Ramos (cell line): ENCODE results near the gene ZFP36L2.

Experiments used
- in situ Hi-C: fragments of 300-500 bp; cut with MboI; formaldehyde crosslinking; loops from one replicate; pipeline ENCODE4 v1.14.3; 2022; ENCODE audit warnings: low sequenced_read_pairs; ENCODE audit not compliant: unreplicated experiment

The ZFP36L2 gene

DNA sequence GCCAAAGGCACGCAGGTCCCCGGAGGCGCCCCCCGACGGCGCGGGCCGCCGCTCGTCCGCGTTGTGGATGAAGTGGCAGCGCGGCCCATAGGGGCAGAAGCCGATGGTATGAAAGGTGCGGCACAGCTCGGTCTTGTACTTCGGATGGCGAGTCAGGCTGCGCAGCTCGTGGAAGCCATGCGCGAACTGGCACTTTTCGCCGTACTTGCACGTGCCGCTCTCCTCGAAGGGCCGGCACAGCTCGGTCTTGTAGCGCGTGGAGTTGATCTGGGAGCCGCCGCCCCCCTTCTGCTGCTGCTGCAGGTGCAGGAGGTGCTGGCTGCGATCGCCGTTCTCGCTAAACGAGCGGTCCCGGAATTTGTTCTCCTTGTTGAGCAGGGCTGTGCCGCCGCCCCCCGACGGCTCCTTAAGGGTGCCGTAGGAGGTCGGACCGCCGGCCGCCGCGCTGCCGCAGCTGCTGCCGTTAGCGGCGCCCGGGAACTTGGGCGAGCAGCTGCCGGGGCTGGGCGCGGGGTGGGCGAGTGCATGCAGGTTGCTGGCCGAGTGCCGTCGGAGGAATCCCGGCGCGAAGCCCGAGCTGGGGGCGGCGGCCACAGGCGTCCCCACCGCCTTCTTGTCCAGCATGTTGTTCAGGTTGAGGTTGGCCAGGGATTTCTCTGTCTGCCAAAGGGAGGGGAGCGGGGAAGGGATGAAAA lies 1.2 kb downstream of the ZFP36L2 start:
- in situ Hi-C loops = no loop called here

DNA sequence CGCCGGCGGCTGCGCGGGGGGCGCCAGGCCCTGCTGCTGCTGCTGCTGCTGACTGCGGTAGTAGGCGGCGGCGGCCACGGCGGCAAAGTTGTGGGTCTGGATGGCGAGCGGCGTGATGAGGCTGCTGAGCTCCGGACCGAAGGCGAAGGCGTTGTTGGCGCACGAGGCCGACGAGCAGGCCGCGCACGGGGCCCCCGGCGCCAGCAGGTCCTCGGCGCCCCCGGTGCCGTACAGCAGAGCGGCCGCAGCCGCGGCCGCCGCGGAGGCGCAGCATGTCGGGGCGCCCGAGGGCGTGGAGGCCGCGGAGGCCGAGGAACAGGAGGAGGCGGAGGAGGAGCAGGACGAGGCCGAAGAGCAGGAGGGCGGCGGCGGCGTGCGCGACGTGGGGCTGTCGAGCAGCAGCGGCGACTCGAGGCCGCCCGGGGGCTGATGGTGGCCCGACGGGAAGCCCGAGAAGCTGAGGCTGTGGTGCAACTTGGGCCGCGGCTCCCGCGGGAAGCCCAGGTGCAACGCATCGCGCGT lies 1.8 kb downstream of the ZFP36L2 start:
- in situ Hi-C loops = no loop called here

DNA sequence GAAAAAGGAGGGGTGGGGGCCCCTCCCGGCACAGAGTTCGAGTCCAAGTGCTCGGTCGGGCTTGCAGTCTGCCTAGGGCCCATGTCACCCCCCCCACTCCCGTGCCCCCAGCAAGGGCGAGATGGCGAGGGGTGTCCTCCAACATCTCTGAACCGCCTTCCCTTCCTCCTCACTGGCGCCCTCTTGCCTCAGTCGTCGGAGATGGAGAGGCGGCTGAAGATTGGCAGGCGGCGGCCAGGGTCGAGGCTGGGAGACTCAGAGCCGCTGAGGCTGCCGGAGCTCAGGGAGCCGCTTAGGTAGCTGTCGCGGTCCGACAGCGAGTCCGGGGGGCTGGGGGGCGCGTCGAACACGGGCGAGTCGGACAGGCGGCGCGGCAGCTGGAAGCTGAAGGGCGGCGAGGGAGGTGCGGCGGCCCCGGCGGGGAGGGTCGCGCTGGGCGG lies 2.3 kb downstream of the ZFP36L2 start:
- in situ Hi-C loops = no loop called here

DNA sequence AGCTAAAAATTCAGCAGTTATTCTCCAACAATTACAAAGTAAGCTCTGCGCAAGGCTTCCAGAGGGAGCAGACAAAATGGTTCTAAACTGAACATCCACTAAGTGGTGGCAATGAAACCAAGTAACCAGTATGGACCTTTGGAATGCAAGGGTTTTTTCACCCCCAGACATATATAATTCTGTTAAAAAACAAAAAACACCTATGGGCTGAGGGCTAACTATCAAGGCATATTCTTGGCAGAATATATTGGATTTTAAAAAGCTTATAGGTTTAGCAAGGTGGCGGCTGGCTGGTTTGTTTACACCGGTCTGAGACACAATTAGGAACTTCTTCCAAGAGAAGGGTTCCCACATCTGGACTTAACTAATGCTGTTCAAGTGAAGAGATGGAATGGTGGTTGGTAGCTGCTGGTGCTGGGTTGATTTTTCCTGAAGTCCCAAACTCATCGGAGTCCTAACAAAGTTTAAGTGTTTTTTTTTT lies 2.8 kb downstream of the ZFP36L2 start:
- in situ Hi-C loops = no loop called here

DNA sequence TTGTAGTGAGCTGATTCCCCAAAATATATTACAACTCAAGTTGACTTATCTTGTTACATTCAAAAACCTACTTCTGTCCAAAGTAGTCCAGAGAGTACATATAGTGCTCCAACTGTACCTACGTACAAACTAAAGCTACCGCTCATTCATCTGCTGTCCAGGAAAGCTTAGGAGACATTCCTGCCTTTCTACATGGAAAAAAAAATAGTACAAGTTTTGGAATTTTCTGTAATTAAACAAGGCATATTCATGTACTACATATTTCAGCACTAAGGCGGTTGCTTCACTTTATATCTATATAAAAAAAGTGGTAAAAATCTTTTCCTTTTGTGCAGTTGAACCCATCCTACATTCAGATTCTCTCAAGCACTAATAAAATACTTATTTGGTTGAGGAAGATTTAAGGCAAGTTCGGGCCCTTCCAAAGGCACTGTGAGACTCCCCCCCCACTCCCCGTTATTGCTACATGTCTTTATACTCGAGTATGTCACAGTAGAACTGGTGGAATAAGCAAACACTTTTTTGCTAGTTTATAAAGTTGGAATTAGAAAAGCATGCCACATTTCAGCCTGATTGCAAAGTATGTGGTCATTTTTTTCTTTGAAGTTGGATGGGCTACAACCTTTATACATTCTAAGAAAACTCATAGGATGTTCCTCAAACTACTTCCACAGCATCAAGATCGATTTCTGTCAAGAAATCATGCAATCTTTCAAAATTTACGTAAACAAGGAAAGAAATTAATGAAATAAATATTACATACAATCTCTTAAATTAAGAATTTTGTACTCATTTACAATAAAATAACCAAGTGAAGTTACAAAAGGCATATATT lies 3.7 kb downstream of the ZFP36L2 start:
- in situ Hi-C loops = no loop called here

DNA sequence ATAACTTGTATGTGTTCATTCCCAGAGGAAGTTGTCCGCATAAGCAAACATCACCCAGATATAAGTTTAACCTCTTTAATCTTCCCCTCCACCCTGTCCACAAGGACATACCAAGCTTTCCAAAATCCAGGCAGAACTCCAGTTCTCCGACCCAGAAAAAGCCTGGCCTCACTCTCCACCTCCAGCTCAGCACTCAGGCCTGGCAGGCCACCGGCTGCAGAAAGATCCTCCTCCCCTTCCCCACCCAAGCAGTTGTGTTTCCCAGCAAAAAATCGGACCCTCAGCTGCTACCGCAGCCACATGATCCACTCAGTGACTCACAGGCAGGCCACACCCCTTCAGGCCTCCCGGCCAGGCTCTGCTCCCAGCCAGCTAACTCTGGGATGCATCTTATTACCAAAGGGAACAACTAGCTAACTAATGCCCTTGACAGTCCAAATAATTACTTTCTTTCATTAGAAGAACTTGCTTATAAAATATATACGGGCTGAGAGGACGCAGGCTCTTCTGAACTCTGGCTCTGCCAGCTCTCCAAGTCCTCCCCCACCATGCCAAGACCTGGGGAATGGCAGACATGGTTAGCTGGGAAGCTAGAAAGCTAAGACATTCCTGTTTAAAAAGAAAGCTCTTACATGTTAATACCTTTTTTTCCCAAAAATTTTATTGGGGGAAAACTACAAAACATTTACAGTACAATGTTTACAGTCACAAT lies 4.5 kb downstream of the ZFP36L2 start:
- in situ Hi-C loops = no loop called here

DNA sequence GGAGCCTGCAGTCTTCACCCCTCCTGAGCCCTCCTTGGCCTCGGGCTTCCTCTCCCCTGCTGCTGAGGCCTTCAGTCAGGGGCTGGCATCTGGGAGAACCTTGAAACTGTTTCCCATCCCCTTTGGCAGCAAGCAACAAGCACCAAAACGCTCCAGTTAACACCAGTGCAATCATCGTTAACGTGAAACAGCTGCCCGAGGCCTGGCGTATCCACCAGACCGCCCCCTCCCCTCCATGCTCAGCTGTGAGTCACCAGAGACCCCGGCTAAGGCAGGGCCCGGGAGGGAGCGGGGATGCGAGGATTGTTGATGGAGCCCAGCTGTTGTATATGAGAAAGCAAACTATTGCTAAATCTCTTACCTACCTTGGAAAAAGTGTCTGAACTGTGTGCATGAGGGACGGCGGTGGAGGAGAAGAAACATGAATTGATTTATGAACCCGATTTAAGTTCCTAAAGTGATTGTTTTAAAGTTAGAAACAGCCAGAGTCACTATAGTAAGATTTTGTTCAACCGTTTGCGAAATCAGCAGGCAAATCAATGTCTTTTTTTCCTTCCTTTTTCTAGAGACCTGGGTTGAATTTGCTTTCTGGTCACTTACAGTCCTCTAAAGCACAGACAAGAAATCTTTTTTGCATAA lies 5.2 kb downstream of the ZFP36L2 start:
- in situ Hi-C loops = no loop called here

DNA sequence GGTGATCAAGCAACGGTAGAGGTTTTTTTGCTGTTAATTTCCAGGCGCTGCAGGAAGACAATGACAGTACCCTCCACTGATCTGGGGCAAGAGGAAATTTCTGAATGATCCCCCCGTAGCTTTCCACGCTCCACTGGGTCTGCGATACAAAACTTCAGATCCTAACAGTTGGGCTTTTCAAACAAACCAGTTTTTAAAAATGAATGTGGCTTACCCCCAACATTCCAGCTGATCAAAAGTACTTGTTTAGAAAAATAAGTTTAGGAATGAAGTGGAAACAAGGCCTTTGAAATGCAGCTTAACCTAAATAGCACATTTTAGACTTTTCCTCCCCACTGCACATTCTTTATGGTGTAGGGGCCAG lies 5.7 kb downstream of the ZFP36L2 start:
- in situ Hi-C loops = no loop called here

DNA sequence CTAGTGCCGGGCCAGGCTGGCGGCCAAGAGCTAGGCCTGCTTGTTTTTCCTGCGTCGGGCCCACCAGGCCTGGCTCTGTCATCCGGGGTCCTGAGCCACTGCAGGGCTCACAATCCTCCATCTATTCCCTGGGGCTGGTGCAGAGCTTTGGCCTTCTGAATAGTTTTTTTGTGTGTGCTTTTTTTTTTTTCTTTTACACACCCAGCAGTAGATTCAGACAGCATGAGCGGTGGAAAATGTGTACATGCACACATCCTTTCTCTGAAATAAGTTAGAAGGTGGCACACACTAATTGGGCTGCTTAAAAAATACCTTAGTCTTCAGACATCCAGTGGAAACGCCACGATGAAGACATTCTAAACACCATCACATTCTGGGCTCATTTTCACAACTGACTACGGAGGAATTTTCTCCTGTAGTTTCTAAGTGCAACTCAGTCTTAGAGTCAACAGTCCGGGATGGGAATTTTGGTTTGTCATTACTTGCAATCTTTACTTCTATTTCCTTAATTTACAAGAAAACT lies 6.1 kb downstream of the ZFP36L2 start:
- in situ Hi-C loops = no loop called here

DNA sequence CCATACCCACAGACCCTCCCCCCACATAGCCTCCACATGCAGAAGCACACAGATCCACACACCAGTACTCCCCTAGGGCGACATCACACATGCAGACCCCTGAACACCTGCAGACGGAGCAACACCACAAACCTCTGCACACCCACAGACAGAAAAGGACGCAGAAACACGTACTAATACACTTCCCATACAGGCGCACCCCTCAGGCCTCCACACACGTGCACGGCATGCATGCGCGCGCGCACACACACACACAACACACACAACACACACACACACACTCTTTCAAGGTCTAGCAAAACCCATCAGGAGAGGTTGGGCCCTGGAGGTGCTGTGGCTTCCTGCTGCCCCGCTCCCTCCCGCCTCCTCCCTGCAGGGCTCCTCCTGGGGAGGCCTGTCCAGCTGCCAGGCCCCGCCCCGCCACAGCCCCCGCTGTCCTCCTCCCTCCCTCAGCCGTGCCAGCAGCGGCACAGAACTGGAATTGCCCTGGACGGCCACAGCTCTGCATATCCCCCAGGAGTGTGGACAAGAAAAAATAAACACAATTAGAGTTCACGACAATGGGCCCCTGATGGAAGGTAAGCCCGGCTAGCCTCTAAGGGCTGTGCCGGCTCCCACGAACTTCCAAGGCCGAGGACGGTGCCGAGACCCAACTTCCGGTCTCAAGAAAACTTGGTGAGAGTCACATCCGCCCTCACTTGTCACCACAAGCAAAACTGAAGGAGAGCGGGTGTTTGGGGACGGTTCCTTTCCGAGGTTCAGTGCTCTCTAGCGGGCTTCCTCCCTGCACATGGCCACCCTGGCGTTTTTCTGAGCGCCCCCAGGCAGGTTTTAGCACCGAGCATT lies 6.8 kb downstream of the ZFP36L2 start:
- in situ Hi-C loops = no loop called here

DNA sequence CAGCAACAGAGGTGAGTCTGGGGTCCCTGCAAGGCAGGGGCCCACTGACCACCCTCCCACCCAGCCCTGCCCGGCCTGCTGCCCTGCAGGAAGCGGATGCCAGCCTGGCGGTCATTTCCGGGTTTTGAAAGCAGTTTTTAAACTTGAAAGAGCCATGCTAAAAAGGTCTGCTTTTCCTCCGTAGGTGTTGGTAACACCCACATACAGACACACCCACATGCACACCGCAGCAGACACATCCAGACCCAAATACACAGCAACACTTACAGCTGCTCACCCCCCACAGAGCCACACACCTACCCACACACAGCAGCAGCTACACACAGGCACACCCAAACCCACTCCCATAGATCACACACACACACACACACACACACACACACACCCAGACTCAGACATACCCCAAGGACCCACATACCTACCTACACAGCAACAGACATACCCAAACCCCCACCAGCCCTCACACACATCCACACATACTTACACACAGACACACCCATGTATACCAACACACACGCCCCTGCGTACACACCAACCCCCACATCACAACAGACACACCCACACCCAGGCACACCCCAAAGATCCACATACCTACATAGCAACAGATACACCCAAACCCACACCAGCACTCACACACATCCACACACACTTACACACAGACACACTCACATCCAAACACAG lies 7.6 kb downstream of the ZFP36L2 start:
- in situ Hi-C loops = no loop called here

DNA sequence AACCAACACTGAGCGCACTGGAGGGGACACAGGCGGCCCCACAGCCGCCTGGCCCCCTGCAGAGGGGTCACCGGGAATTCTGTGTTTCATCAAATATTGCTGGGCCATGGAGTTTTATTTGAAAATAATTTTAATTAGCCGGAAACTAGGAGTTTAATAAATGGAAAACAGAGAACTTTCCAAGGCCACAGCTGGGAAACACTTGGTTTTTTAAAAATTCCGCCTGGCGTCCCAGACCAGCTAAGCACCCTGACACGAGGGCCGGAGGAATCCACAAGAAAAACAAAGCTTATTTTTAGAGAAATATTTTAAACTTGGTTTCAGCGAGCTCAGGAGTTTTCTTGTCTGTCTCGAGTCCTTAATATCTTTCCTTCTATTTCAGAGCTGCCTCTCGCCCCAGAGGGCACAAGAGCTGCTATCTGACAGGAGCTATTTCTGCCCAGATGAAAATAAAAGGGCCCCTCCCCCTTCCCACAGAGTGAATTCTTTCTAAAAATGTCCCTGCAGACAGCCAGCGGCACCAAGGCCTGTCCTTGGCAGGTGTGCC lies 8.2 kb downstream of the ZFP36L2 start:
- in situ Hi-C loops = no loop called here

DNA sequence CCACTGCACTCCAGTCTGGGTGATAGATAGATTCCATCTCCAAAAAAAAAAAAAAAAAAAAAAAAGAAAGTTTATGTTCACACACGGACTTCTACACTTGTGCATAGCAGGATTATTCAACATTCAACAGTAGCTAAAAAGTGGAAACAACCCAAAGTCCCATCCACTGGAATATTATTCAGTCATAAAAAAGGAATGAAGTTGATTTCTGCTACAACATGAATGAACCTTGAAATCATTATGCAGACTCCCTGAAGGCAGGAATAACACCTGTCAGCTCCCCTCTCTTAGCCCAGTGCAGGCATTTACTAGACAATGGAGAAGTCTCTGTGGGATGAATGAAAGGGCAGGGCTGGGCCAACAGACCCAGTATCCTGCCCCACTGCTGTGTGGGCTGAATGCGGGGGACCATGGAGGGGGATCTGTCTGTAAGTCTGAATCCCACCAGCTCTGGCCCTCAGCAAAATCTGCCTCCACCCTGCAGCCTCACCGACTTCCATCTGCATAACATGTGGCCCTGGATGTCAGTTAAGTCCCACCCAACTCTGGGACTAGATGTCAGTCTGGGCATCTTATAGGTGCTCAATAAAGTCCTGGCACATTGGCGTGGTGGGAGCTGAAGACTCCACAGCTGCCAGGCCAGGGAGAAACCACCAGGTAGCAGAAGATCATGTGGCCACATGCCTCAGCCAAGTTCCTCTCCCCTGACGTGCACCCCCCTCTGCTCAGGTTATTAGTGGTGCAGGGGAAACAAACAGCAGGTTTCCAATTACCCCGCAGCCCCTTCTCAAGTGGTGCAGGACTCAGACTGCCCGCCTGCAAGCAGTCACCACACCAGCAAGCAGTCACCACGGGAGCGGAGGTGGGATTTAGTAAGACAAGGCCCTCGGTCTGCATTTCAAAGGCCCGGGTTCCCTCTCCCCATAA lies 8.9 kb downstream of the ZFP36L2 start:
- in situ Hi-C loops = no loop called here

DNA sequence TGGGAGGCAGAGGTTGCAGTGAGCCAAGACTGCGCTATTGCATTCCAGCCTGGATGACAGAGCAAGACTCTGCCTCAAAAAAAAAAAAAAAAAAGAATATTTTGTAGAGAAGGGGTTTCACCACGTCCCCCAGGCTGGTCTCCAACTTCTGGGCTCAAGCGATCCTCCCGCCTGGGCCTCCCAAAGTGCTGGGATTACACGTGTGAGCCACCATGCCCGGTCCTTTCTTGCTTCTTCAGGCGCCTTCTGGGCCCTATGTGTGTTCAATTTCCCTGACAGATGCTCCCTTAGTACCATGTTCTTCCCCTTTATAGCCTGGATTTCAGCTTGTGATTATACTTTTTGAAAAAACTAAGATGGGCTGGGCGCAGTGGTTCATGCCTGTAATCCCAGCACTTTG lies 9.8 kb downstream of the ZFP36L2 start:
- in situ Hi-C loops = no loop called here

DNA sequence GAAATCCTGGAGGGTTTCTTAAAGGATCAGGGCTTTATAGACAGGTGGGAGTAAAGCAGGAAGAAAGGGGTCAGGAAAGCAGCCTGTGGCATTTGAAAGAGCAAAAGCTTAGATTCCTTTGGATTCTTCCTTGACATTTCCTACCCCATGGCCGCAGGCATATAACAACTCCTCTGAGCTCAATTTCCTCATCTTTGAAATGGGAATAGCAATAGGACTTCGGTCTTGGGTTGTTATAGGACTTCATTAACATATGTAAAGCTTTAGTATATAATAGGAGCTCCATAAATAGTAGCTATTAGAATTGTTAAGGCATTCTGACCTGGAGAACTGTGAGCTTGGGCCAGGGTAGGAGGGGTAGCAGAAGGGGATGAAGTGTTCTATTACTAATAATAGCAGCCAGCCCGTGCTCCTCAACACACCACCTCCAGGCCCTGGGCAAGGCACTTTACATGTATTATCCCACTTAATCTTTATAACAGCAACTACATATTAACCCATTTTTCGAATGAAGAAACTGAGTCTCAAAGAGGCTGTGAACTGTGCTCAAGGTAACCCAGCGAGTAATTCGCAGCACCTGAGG lies 10.6 kb downstream of the ZFP36L2 start:
- in situ Hi-C loops = no loop called here

DNA sequence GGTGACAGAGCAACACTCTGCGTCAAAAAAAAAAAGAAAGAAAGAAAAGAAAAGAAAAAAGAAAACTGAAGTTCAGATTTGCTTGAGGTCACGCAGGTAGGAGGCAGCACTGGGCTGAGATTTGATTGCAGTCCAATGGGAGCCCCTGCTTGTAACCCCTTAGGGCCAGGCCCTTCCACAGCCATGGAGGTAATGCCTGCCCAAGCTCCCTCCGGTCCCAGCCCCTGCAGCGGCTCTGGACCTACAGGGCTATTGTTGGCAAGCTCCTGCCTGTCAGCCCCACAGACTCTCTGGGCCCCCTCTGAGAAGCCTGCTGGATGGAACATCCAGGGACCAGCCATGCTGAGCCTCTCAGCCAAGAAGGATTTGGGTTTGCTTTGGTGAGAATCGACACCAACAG lies 12.2 kb downstream of the ZFP36L2 start:
- in situ Hi-C loops = no loop called here

DNA sequence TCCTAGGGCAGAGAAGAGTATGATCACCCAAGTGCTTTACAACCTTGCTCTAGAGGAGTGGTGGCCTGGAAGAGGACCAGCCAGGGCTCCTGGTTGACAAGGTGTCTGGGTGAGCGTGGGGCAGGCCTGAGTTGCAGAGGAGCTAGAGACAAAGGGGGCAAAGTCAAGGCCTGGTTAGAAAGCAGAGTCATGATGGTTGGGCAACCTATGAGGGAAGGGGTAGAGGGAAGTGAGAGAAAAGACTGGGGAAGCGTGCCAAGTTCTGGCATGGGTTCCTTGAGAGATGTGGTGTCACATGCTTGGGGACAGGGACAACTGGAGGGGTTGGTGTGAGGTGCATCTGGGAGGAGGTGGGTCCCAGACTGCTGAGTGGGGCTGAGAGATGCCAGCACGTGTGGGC lies 13.5 kb downstream of the ZFP36L2 start:
- in situ Hi-C loops = no loop called here
